Vagina (tissue), 2 donors: ENCODE results near the gene PRRC2B.

Experiments
- CTCF ChIP-seq, 3 experiments: fragments of 450-650 bp in 2 of 3; fragments of 200-600 bp in 1 of 3; sonication (generic) in 1 of 3; IDR thresholded peaks; one replicate each; pipeline ENCODE4 v1.5.1; 2017 to 2019; ENCODE audit warnings: antibody characterized with exemption in 3 of 3, mild to moderate bottlenecking in 2 of 3, moderate library complexity in 2 of 3
- POLR2AphosphoS5 ChIP-seq, 2 donors: sonication (generic); formaldehyde crosslinking; IDR thresholded peaks; one replicate each; pipeline ENCODE4 v1.9.0; 2017; ENCODE audit warnings: antibody characterized with exemption in 2 of 2, mild to moderate bottlenecking in 2 of 2, low read depth in 1 of 2; ENCODE audit not compliant: insufficient read depth in 1 of 2

- no peak for TF ChIP-seq CTCF (IDR thresholded peaks at IDR 0.05)
- TF ChIP-seq POLR2AphosphoS5 (IDR thresholded peaks at IDR 0.05; ENCODE audit: insufficient read depth in 1 of 2, low read depth in 1 of 2) = no peak
These were observed 76.1 kb downstream of the PRRC2B start for GRCh38 chr9:131469951-131470350.
